Renal cortex interstitium (tissue), 11 donors: ENCODE results near the gene BMPR2. TPM values are rescaled to one million over a fixed set of nuclear protein-coding genes. Genes with fewer than 3 reads are reported as not detected.
"Not testable (repeated sequence)": the region's sequence is repeated elsewhere in the genome, so short reads cannot be mapped to it uniquely, and the experiment has no call there.

ENCODE experiments used
- DNase-seq, 11 donors: peaks; one replicate each; pipeline ENCODE4 v3.0.0-alpha.2; 2013; ENCODE audit warnings: low read depth in 9 of 11, low spot score in 4 of 11; ENCODE audit errors: extremely low read depth in 1 of 11
- polyA plus RNA-seq, 3 donors: library from polyadenylated mRNA; unstranded; fragments of 120-200 nt; gene quantifications; one replicate each; pipeline ENCODE4 v1.2.1, GENCODE V29; 2013; ENCODE audit not compliant: insufficient read length in 3 of 3

Gene BMPR2
- polyA plus RNA-seq, 3 donors: 49.9 to 69.4 (median 64.5) TPM

- peak in 7 of 11 donors; percentile 60 to 84 (median 76) for DNase-seq
These were observed 1.0 kb upstream of the BMPR2 start for GRCh38 chr2:202375033-202375608.

- peak in 5 of 11 donors; percentile 37 to 57 (median 44) for DNase-seq
These were observed 506 bp downstream of the BMPR2 start for GRCh38 chr2:202376460-202377206.

- DNase-seq: peak in 1 of 11 donors; percentile 31
These were observed 1.2 kb downstream of the BMPR2 start for GRCh38 chr2:202377207-202377761.

GRCh38 chr2:202378001-202378400, 1.9 kb downstream of the BMPR2 start:
- DNase-seq: no peak

GRCh38 chr2:202378662-202379358, 2.7 kb downstream of the BMPR2 start:
- DNase-seq: no peak

- DNase-seq: no peak
These were observed 6.6 kb downstream of the BMPR2 start for GRCh38 chr2:202382684-202383083.

- not testable (repeated sequence) for DNase-seq
These were observed 10.4 kb downstream of the BMPR2 start for GRCh38 chr2:202386495-202386894.

- DNase-seq: no peak
These were observed 11.6 kb downstream of the BMPR2 start for GRCh38 chr2:202387608-202388342.

GRCh38 chr2:202400941-202401340, 24.8 kb downstream of the BMPR2 start:
- DNase-seq: no peak

- DNase-seq: no peak
These were observed 29.7 kb downstream of the BMPR2 start for GRCh38 chr2:202405798-202406197.

GRCh38 chr2:202406445-202406978, 30.4 kb downstream of the BMPR2 start:
- DNase-seq: no peak

- no peak for DNase-seq
These were observed 32.5 kb downstream of the BMPR2 start for GRCh38 chr2:202408546-202409140.

- DNase-seq: no peak
These were observed 34.0 kb downstream of the BMPR2 start for GRCh38 chr2:202410092-202410491.

- DNase-seq: no peak
These were observed 35.0 kb downstream of the BMPR2 start for GRCh38 chr2:202411097-202411496.

GRCh38 chr2:202418027-202418426, 41.9 kb downstream of the BMPR2 start:
- no peak for DNase-seq

- no peak for DNase-seq
These were observed 42.4 kb downstream of the BMPR2 start for GRCh38 chr2:202418511-202418910.

GRCh38 chr2:202423139-202423538, 47.0 kb downstream of the BMPR2 start:
- no peak for DNase-seq

- DNase-seq: no peak
These were observed 48.9 kb downstream of the BMPR2 start for GRCh38 chr2:202425036-202425435.

GRCh38 chr2:202426751-202427150, 50.6 kb downstream of the BMPR2 start:
- no peak for DNase-seq
